Activated naive CD8-positive, alpha-beta T cell treated with anti-CD3 and anti-CD28 coated beads for 36 hours (primary cell): ENCODE data around the gene DPP6. TPM values are rescaled to one million over a fixed set of nuclear protein-coding genes. Genes with fewer than 3 reads are reported as not detected.

Source experiments
- DNase-seq: peaks from one replicate; pipeline ENCODE4 v3.0.0; 2021
- H3K27ac Mint-ChIP-seq: one replicate; pipeline ENCODE4 v1.8.0; 2022; ENCODE audit warnings: mild to moderate bottlenecking, moderate library complexity, mixed read lengths
- H3K27me3 Mint-ChIP-seq: one replicate; pipeline ENCODE4 v1.8.0; 2022; ENCODE audit warnings: mild to moderate bottlenecking, mixed read lengths
- H3K36me3 Mint-ChIP-seq: one replicate; pipeline ENCODE4 v1.8.0; 2021; ENCODE audit warnings: mild to moderate bottlenecking, mixed read lengths
- H3K4me1 Mint-ChIP-seq: one replicate; pipeline ENCODE4 v1.8.0; 2021; ENCODE audit warnings: mixed read lengths
- H3K4me3 Mint-ChIP-seq: one replicate; pipeline ENCODE4 v1.8.0; 2022; ENCODE audit warnings: mild to moderate bottlenecking, moderate library complexity, mixed read lengths
- H3K9me3 Mint-ChIP-seq: one replicate; pipeline ENCODE4 v1.8.0; 2022; ENCODE audit warnings: mixed read lengths
- total RNA-seq, 2 experiments: library from RNA; stranded (reverse); gene quantifications; one replicate each; pipeline ENCODE4 v1.2.3, GENCODE V29; 2021

Gene DPP6
- total RNA-seq, 2 experiments from 2014 or later: not detected

GRCh38 chr7:154690411-154690810 is 638.2 kb downstream of the DPP6 start:
- Mint-ChIP-seq H3K9me3 (no peaks in the 10 kb centered on the region), H3K4me1 (no peaks in the 10 kb centered on the region), H3K27ac (no peak overlapping the region), H3K36me3 (no peaks in the 10 kb centered on the region), H3K4me3 (no peak overlapping the region), H3K27me3 (no peaks in the 10 kb centered on the region)
- no peak for DNase-seq

GRCh38 chr7:154693661-154694060 is 641.5 kb downstream of the DPP6 start:
- no peaks in the 10 kb centered on the region for H3K9me3 Mint-ChIP-seq
- no peak for DNase-seq
- no peaks in the 10 kb centered on the region for H3K4me1 Mint-ChIP-seq
- no peak overlapping the region for H3K27ac Mint-ChIP-seq
- H3K36me3 Mint-ChIP-seq: no peaks in the 10 kb centered on the region
- H3K4me3 Mint-ChIP-seq: no peak overlapping the region
- H3K27me3 Mint-ChIP-seq: no peaks in the 10 kb centered on the region

- Mint-ChIP-seq H3K27me3 (no peaks in the 10 kb centered on the region), H3K4me1 (no peaks in the 10 kb centered on the region), H3K27ac (no peak overlapping the region), H3K4me3 (no peak overlapping the region), H3K9me3 (no peaks in the 10 kb centered on the region), H3K36me3 (no peaks in the 10 kb centered on the region)
- no peak for DNase-seq
Observed at GRCh38 chr7:154695836-154696235, 643.6 kb downstream of the DPP6 start.

GRCh38 chr7:154696556-154696955 is 644.4 kb downstream of the DPP6 start:
- H3K27me3 Mint-ChIP-seq: no peaks in the 10 kb centered on the region
- DNase-seq: no peak
- H3K9me3 Mint-ChIP-seq: no peaks in the 10 kb centered on the region
- no peak overlapping the region for H3K4me3 Mint-ChIP-seq
- no peaks in the 10 kb centered on the region for H3K36me3 Mint-ChIP-seq
- H3K27ac Mint-ChIP-seq: no peak overlapping the region
- no peaks in the 10 kb centered on the region for H3K4me1 Mint-ChIP-seq

- Mint-ChIP-seq H3K27me3 (no peaks in the 10 kb centered on the region), H3K36me3 (no peaks in the 10 kb centered on the region), H3K9me3 (no peaks in the 10 kb centered on the region), H3K4me3 (no peak overlapping the region), H3K27ac (no peak overlapping the region), H3K4me1 (no peaks in the 10 kb centered on the region)
- DNase-seq: no peak
Observed at GRCh38 chr7:154698726-154699291, 646.6 kb downstream of the DPP6 start.

- Mint-ChIP-seq H3K27me3 (no peaks in the 10 kb centered on the region), H3K4me1 (no peaks in the 10 kb centered on the region), H3K27ac (no peak overlapping the region), H3K4me3 (no peak overlapping the region), H3K36me3 (no peaks in the 10 kb centered on the region), H3K9me3 (no peaks in the 10 kb centered on the region)
- DNase-seq: peak; percentile 4
Observed at GRCh38 chr7:154699417-154699816, 647.2 kb downstream of the DPP6 start.

GRCh38 chr7:154709840-154710520 is 657.8 kb downstream of the DPP6 start:
- Mint-ChIP-seq H3K4me3 (no peak overlapping the region), H3K36me3 (no peaks in the 10 kb centered on the region), H3K27me3 (no peaks in the 10 kb centered on the region), H3K4me1 (no peaks in the 10 kb centered on the region), H3K27ac (no peak overlapping the region), H3K9me3 (peaks cover 12% of the 10 kb centered on the region)
- no peak for DNase-seq

- Mint-ChIP-seq H3K9me3 (peaks cover 2% of the 10 kb centered on the region), H3K36me3 (no peaks in the 10 kb centered on the region), H3K27me3 (peaks cover 13% of the 10 kb centered on the region), H3K27ac (no peak overlapping the region), H3K4me3 (no peak overlapping the region), H3K4me1 (no peaks in the 10 kb centered on the region)
- no peak for DNase-seq
Observed at GRCh38 chr7:154720016-154720415, 667.8 kb downstream of the DPP6 start.

GRCh38 chr7:154721086-154721485 is 668.9 kb downstream of the DPP6 start:
- peaks cover 11% of the 10 kb centered on the region for H3K9me3 Mint-ChIP-seq
- no peak for DNase-seq
- H3K27ac Mint-ChIP-seq: no peak overlapping the region
- no peaks in the 10 kb centered on the region for H3K4me1 Mint-ChIP-seq
- H3K4me3 Mint-ChIP-seq: no peak overlapping the region
- peaks cover 13% of the 10 kb centered on the region for H3K27me3 Mint-ChIP-seq
- no peaks in the 10 kb centered on the region for H3K36me3 Mint-ChIP-seq

- H3K9me3 Mint-ChIP-seq: peaks cover 23% of the 10 kb centered on the region
Observed at GRCh38 chr7:154726368-154726767, 674.2 kb downstream of the DPP6 start.

GRCh38 chr7:154729056-154729455 is 676.9 kb downstream of the DPP6 start:
- Mint-ChIP-seq H3K27ac (no peak overlapping the region), H3K4me1 (no peaks in the 10 kb centered on the region), H3K9me3 (peaks cover 23% of the 10 kb centered on the region), H3K36me3 (no peaks in the 10 kb centered on the region), H3K27me3 (no peaks in the 10 kb centered on the region), H3K4me3 (no peak overlapping the region)
- no peak for DNase-seq

More at GRCh38 chr7:154726368-154726767, 674.2 kb downstream of the DPP6 start:
- Mint-ChIP-seq H3K27me3 (no peaks in the 10 kb centered on the region), H3K4me1 (no peaks in the 10 kb centered on the region), H3K36me3 (no peaks in the 10 kb centered on the region), H3K27ac (no peak overlapping the region), H3K4me3 (no peak overlapping the region)
- DNase-seq: no peak

GRCh38 chr7:154735766-154736165 is 683.6 kb downstream of the DPP6 start:
- DNase-seq: no peak
- Mint-ChIP-seq H3K9me3 (no peaks in the 10 kb centered on the region), H3K4me3 (no peak overlapping the region), H3K27me3 (no peaks in the 10 kb centered on the region), H3K4me1 (no peaks in the 10 kb centered on the region), H3K27ac (no peak overlapping the region), H3K36me3 (no peaks in the 10 kb centered on the region)

- Mint-ChIP-seq H3K9me3 (no peaks in the 10 kb centered on the region), H3K36me3 (no peaks in the 10 kb centered on the region), H3K4me3 (no peak overlapping the region), H3K27me3 (no peaks in the 10 kb centered on the region), H3K27ac (no peak overlapping the region), H3K4me1 (no peaks in the 10 kb centered on the region)
- DNase-seq: no peak
Observed at GRCh38 chr7:154736389-154736788, 684.2 kb downstream of the DPP6 start.

- Mint-ChIP-seq H3K4me1 (no peaks in the 10 kb centered on the region), H3K4me3 (no peak overlapping the region), H3K36me3 (no peaks in the 10 kb centered on the region), H3K27ac (no peak overlapping the region), H3K9me3 (no peaks in the 10 kb centered on the region), H3K27me3 (peaks cover 2% of the 10 kb centered on the region)
- no peak for DNase-seq
Observed at GRCh38 chr7:154738216-154738615, 686.0 kb downstream of the DPP6 start.

- Mint-ChIP-seq H3K36me3 (no peaks in the 10 kb centered on the region), H3K27me3 (peaks cover 12% of the 10 kb centered on the region), H3K27ac (no peak overlapping the region), H3K9me3 (no peaks in the 10 kb centered on the region), H3K4me3 (no peak overlapping the region), H3K4me1 (peaks cover 2% of the 10 kb centered on the region)
- no peak for DNase-seq
Observed at GRCh38 chr7:154741131-154741530, 688.9 kb downstream of the DPP6 start.

- peaks cover 2% of the 10 kb centered on the region for H3K4me1 Mint-ChIP-seq
- no peaks in the 10 kb centered on the region for H3K9me3 Mint-ChIP-seq
- no peak overlapping the region for H3K27ac Mint-ChIP-seq
- peaks cover 12% of the 10 kb centered on the region for H3K27me3 Mint-ChIP-seq
- no peak for DNase-seq
- H3K36me3 Mint-ChIP-seq: no peaks in the 10 kb centered on the region
- no peak overlapping the region for H3K4me3 Mint-ChIP-seq
Observed at GRCh38 chr7:154743206-154743605, 691.0 kb downstream of the DPP6 start.
